ENCODE data around the gene SLC25A47. TPM values are rescaled to one million over a fixed set of nuclear protein-coding genes. Genes with fewer than 3 reads are reported as not detected.

Gene SLC25A47
- total RNA-seq, 1 experiment from 2014 or later, result not detected

- no peak overlapping the region for H3K9ac ChIP-seq (ENCODE audit: low read length)
These were observed 36.0 kb downstream of the SLC25A47 start for GRCh38 chr14:100359111-100359510.

DNA sequence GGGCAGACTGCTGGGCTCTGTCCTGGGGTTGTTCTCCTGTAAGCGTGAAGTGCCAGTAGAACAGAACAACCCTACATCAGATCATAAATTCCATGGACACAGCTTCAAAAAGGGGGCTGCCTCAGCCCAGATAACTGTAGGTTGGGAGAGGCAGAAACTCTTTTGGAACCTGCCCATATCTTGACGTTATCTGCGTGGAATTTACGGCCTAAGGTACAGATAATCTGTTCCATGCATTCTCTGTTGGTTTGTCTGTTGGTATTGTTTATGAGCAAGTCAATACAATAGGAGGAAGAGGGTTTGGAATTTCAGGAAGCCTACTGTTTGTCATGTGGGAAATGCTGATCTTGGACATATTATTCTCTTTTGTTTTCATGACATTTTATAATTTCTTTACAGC is 36.7 kb downstream of the SLC25A47 start:
- no peak overlapping the region for H2AFZ ChIP-seq (ENCODE audit: low read length)

More at GRCh38 chr14:100359111-100359510, 36.0 kb downstream of the SLC25A47 start:
- peaks cover 8% of the 10 kb centered on the region for H3K9me3 ChIP-seq (ENCODE audit: low read length)
- no peak overlapping the region for H3K4me2 ChIP-seq (ENCODE audit: low read depth, low read length, poor library complexity, severe bottlenecking)
- H4K20me1 ChIP-seq (ENCODE audit: insufficient read depth, low read depth, low read length), result no peaks in the 10 kb centered on the region
- no peaks in the 10 kb centered on the region for H3K27me3 ChIP-seq (ENCODE audit: low read length)
- peaks cover 16% of the 10 kb centered on the region for H3K4me1 ChIP-seq (ENCODE audit: low read length)
- no peak overlapping the region for H3K27ac ChIP-seq (ENCODE audit: low read length)
- H3K9me2 ChIP-seq (replicated peaks; ENCODE audit: insufficient read depth, low read length), result no peaks in the 10 kb centered on the region
- DNase-seq, result no peak
- H3K79me2 ChIP-seq (ENCODE audit: low read length), result no peaks in the 10 kb centered on the region; the same call in 1 of the 2 replicates
- no peak overlapping the region for H3K4me3 ChIP-seq (ENCODE audit: low read length)
- H3K36me3 ChIP-seq (ENCODE audit: insufficient read depth, low read length), result peaks cover 49% of the 10 kb centered on the region
- no peak overlapping the region for H2AFZ ChIP-seq (ENCODE audit: low read length)

DNA sequence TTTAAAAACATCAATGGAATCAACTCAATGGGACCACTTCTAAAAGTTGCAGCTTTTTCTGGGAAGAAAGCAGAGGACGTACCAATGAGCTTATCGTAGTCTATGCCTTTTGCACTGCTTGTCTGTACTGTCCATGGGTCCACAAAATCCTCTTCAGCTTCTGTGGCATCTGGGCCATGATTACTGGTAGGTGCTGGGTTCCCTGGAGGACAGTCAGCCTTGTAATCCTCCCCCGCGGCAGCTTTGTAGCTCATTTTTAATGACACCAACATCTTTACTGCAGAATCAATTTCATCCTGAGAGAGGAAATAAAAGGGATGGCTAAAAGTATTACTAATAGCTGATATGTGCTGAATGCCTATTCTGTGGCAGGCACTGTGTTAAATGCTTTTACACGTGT is 38.5 kb downstream of the SLC25A47 start:
- no peak overlapping the region for H3K4me3 ChIP-seq (ENCODE audit: low read length)
- no peak overlapping the region for H3K27ac ChIP-seq (ENCODE audit: low read length)
- H3K9me2 ChIP-seq (replicated peaks; ENCODE audit: insufficient read depth, low read length), result no peaks in the 10 kb centered on the region
- no peak overlapping the region for H3K9ac ChIP-seq (ENCODE audit: low read length)
- H3K27me3 ChIP-seq (ENCODE audit: low read length), result no peaks in the 10 kb centered on the region
- peaks cover 8% of the 10 kb centered on the region for H3K9me3 ChIP-seq (ENCODE audit: low read length)
- peaks cover 45% of the 10 kb centered on the region for H3K36me3 ChIP-seq (ENCODE audit: insufficient read depth, low read length)
- no peak overlapping the region for H3K4me2 ChIP-seq (ENCODE audit: low read depth, low read length, poor library complexity, severe bottlenecking)
- H4K20me1 ChIP-seq (ENCODE audit: insufficient read depth, low read depth, low read length), result no peaks in the 10 kb centered on the region
- H3K79me2 ChIP-seq (ENCODE audit: low read length), result no peaks in the 10 kb centered on the region; the same call in 1 of the 2 replicates
- H2AFZ ChIP-seq (ENCODE audit: low read length), result no peak overlapping the region
- H3K4me1 ChIP-seq (ENCODE audit: low read length), result peaks cover 5% of the 10 kb centered on the region
- DNase-seq, result no peak

More for the DNA sequence above, 36.7 kb downstream of the SLC25A47 start:
- H3K4me3 ChIP-seq (ENCODE audit: low read length), result no peak overlapping the region
- no peak for DNase-seq
- no peak overlapping the region for H3K4me2 ChIP-seq (ENCODE audit: low read depth, low read length, poor library complexity, severe bottlenecking)
- no peaks in the 10 kb centered on the region for H3K9me2 ChIP-seq (replicated peaks; ENCODE audit: insufficient read depth, low read length)
- no peaks in the 10 kb centered on the region for H4K20me1 ChIP-seq (ENCODE audit: insufficient read depth, low read depth, low read length)
- no peak overlapping the region for H3K9ac ChIP-seq (ENCODE audit: low read length)
- no peak overlapping the region for H3K27ac ChIP-seq (ENCODE audit: low read length)
- H3K4me1 ChIP-seq (ENCODE audit: low read length), result peaks cover 16% of the 10 kb centered on the region
- H3K79me2 ChIP-seq (ENCODE audit: low read length), result no peaks in the 10 kb centered on the region; the same call in 1 of the 2 replicates
- H3K36me3 ChIP-seq (ENCODE audit: insufficient read depth, low read length), result peaks cover 42% of the 10 kb centered on the region
- H3K9me3 ChIP-seq (ENCODE audit: low read length), result peaks cover 8% of the 10 kb centered on the region
- no peaks in the 10 kb centered on the region for H3K27me3 ChIP-seq (ENCODE audit: low read length)

DNA sequence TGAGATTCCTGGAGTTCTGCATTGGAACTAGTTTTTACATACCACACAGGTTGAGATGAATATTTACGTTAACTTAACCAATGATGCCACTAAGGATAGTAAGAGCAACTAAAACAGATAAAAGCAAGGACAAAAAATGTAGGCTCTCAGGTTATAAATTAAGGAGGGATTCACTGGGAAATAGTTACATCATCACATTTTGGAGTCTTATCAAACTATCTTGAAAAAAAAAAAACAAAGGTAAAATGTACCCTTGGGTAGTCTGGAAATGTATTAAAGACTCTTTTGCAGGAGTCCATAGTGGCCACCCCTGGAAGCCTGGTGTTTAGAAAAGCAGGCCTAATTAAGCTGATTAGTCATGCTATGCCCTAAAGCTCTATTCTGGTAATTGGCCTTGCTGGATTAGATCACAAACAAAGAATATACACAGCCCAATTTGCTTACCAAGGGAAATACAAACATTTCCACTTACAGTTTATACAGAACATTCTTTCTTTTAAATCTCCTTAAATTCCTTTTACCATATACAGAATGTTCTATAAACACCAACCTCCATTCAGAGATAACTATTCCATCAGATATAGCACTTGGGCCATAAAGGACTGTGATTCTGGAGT is 39.3 kb downstream of the SLC25A47 start:
- no peak for DNase-seq
- no peaks in the 10 kb centered on the region for H4K20me1 ChIP-seq (ENCODE audit: insufficient read depth, low read depth, low read length)
- H3K36me3 ChIP-seq (ENCODE audit: insufficient read depth, low read length), result peaks cover 45% of the 10 kb centered on the region

GRCh38 chr14:100363053-100363452 is 39.9 kb downstream of the SLC25A47 start:
- Histone ChIP-seq H3K4me1 (ENCODE audit: low read length) (no peaks in the 10 kb centered on the region), H2AFZ (ENCODE audit: low read length) (no peak overlapping the region), H3K27me3 (ENCODE audit: low read length) (no peaks in the 10 kb centered on the region), H3K4me3 (ENCODE audit: low read length) (no peak overlapping the region), H3K9ac (ENCODE audit: low read length) (no peak overlapping the region), H3K4me2 (ENCODE audit: low read depth, low read length, poor library complexity, severe bottlenecking) (no peak overlapping the region), H3K79me2 (ENCODE audit: low read length) (no peaks in the 10 kb centered on the region; the same call in 1 of the 2 replicates), H3K36me3 (ENCODE audit: insufficient read depth, low read length) (peaks cover 41% of the 10 kb centered on the region), H3K27ac (ENCODE audit: low read length) (no peak overlapping the region), H3K9me2 (replicated peaks; ENCODE audit: insufficient read depth, low read length) (no peaks in the 10 kb centered on the region), H3K9me3 (ENCODE audit: low read length) (peaks cover 8% of the 10 kb centered on the region), H4K20me1 (ENCODE audit: insufficient read depth, low read depth, low read length) (no peaks in the 10 kb centered on the region)
- no peak for DNase-seq

More for the DNA sequence above, 39.3 kb downstream of the SLC25A47 start:
- H3K27ac ChIP-seq (ENCODE audit: low read length), result no peak overlapping the region
- no peaks in the 10 kb centered on the region for H3K4me1 ChIP-seq (ENCODE audit: low read length)
- H3K79me2 ChIP-seq (ENCODE audit: low read length), result no peaks in the 10 kb centered on the region; the same call in 1 of the 2 replicates
- no peak overlapping the region for H3K4me3 ChIP-seq (ENCODE audit: low read length)
- H3K4me2 ChIP-seq (ENCODE audit: low read depth, low read length, poor library complexity, severe bottlenecking), result no peak overlapping the region
- H3K9ac ChIP-seq (ENCODE audit: low read length), result no peak overlapping the region
- peaks cover 8% of the 10 kb centered on the region for H3K9me3 ChIP-seq (ENCODE audit: low read length)
- no peaks in the 10 kb centered on the region for H3K27me3 ChIP-seq (ENCODE audit: low read length)
- H3K9me2 ChIP-seq (replicated peaks; ENCODE audit: insufficient read depth, low read length), result no peaks in the 10 kb centered on the region
- H2AFZ ChIP-seq (ENCODE audit: low read length), result no peak overlapping the region

DNA sequence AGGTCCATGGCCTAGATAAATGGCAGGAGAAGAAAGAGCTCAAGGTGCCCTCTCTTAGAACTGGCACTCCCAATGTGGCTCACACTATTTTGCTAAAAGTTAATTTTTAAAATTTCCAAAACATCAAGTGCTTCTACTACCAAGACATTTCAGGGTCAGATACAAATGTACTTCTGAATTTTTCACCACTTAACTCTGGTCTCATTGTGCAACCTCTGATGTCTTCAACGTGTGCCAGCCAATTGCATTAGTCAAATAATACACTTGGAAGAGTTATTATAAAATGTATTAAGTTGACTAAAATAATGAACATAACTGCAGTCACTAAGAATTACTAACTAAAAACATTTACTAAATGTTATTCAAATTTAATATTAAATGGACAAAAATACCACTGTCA is 41.3 kb downstream of the SLC25A47 start:
- Histone ChIP-seq H3K36me3 (ENCODE audit: insufficient read depth, low read length) (peaks cover 30% of the 10 kb centered on the region), H4K20me1 (ENCODE audit: insufficient read depth, low read depth, low read length) (no peaks in the 10 kb centered on the region), H3K4me2 (ENCODE audit: low read depth, low read length, poor library complexity, severe bottlenecking) (no peak overlapping the region), H3K27me3 (ENCODE audit: low read length) (no peaks in the 10 kb centered on the region), H2AFZ (ENCODE audit: low read length) (no peak overlapping the region), H3K27ac (ENCODE audit: low read length) (no peak overlapping the region), H3K9me2 (replicated peaks; ENCODE audit: insufficient read depth, low read length) (no peaks in the 10 kb centered on the region), H3K9me3 (ENCODE audit: low read length) (peaks cover under 1% of the 10 kb centered on the region), H3K9ac (ENCODE audit: low read length) (no peak overlapping the region), H3K4me3 (ENCODE audit: low read length) (no peak overlapping the region), H3K79me2 (ENCODE audit: low read length) (no peaks in the 10 kb centered on the region; the same call in 1 of the 2 replicates), H3K4me1 (ENCODE audit: low read length) (no peaks in the 10 kb centered on the region)
- no peak for DNase-seq

DNA sequence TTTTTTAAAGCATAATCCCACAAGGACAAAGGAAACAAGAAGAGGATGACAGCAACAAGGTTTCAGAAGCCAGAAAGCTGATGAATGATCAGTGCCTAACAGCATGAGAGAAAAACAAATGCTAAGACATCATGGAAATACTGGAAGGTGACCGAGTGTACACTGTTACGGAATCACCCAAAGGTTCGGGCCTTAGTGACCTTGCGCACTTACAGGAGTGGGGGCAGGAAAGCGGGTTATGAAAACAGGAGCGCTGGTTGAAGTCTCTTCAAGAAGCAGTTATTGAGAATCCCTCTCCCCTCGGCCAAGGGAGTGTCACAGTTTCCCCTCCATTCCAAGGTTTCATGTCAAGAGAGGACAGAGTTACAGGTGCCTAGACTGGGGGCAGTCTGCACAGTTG is 42.6 kb downstream of the SLC25A47 start:
- no peak overlapping the region for H3K9ac ChIP-seq (ENCODE audit: low read length)
- no peak for DNase-seq
- H3K27ac ChIP-seq (ENCODE audit: low read length), result no peak overlapping the region
- no peaks in the 10 kb centered on the region for H3K27me3 ChIP-seq (ENCODE audit: low read length)
- H3K9me2 ChIP-seq (replicated peaks; ENCODE audit: insufficient read depth, low read length), result no peaks in the 10 kb centered on the region
- no peak overlapping the region for H3K4me3 ChIP-seq (ENCODE audit: low read length)
- peaks cover 6% of the 10 kb centered on the region; the same call in 1 of the 2 replicates for H3K79me2 ChIP-seq (ENCODE audit: low read length)
- H3K9me3 ChIP-seq (ENCODE audit: low read length), result no peaks in the 10 kb centered on the region
- no peak overlapping the region for H3K4me2 ChIP-seq (ENCODE audit: low read depth, low read length, poor library complexity, severe bottlenecking)
- no peak overlapping the region for H2AFZ ChIP-seq (ENCODE audit: low read length)
- no peaks in the 10 kb centered on the region for H4K20me1 ChIP-seq (ENCODE audit: insufficient read depth, low read depth, low read length)
- peaks cover 16% of the 10 kb centered on the region for H3K36me3 ChIP-seq (ENCODE audit: insufficient read depth, low read length)
- H3K4me1 ChIP-seq (ENCODE audit: low read length), result no peaks in the 10 kb centered on the region

DNA sequence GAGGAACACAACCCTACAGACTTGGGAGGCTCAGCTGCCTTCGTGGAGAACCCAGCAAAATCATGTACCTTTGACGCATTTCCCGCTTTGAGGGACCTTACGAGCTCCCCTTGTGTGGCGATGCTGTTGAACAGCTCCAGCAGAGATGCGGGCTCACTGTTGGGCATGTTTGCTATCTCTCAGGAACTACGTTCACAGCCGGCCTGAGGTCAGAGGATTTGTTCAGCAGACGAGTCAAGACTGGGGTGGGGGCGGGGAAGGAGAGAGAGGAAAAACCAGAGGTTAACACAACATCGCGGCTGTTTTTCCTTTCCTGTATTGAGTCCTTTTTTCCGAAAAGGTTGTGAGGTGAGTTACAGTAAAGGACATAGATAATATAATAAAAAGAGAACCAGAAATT is 45.9 kb downstream of the SLC25A47 start:
- Histone ChIP-seq H2AFZ (ENCODE audit: low read length) (no peak overlapping the region), H3K4me3 (ENCODE audit: low read length) (no peak overlapping the region), H3K79me2 (ENCODE audit: low read length) (peaks cover 6% of the 10 kb centered on the region; the same call in 1 of the 2 replicates), H3K4me2 (ENCODE audit: low read depth, low read length, poor library complexity, severe bottlenecking) (no peak overlapping the region), H3K9me2 (replicated peaks; ENCODE audit: insufficient read depth, low read length) (no peaks in the 10 kb centered on the region), H3K9me3 (ENCODE audit: low read length) (no peaks in the 10 kb centered on the region), H3K27me3 (ENCODE audit: low read length) (no peaks in the 10 kb centered on the region), H3K36me3 (ENCODE audit: insufficient read depth, low read length) (peaks cover 8% of the 10 kb centered on the region; the same call in 1 of the 2 replicates), H4K20me1 (ENCODE audit: insufficient read depth, low read depth, low read length) (no peaks in the 10 kb centered on the region), H3K4me1 (ENCODE audit: low read length) (peaks cover 8% of the 10 kb centered on the region), H3K9ac (ENCODE audit: low read length) (no peak overlapping the region), H3K27ac (ENCODE audit: low read length) (no peak overlapping the region)
- no peak for DNase-seq
